WTC11 (cell line): ENCODE data around the gene MYMX. TPM values are rescaled to one million over a fixed set of nuclear protein-coding genes. Genes with fewer than 3 reads are reported as not detected.

Source experiments
- total RNA-seq: library from RNA; stranded (reverse); gene quantifications from 3 replicates; pipeline ENCODE4 v1.2.3, GENCODE V29; 2021

MYMX gene
- total RNA-seq, 1 experiment from 2014 or later = 3.9 TPM

Other genes starting within 250 kb of the MYMX start
- 70.0 to 74.2 TPM (median 74.2 TPM) in 3 replicates for gene MRPL14, start 89.5 kb upstream of the MYMX start, total RNA-seq
- gene TMEM63B, start 89.4 kb upstream of the MYMX start, total RNA-seq = 72.8 to 75.2 TPM (median 74.0 TPM) in 3 replicates
- 2.3 to 3.3 TPM (median 3.2 TPM) in 3 replicates for gene CAPN11, start 58.1 kb upstream of the MYMX start, total RNA-seq
- 131 to 139 TPM (median 132 TPM) in 3 replicates for gene SLC29A1, start 6.7 kb downstream of the MYMX start, total RNA-seq
- 2,159 to 2,172 TPM (median 2,171 TPM) in 3 replicates for gene HSP90AB1, start 30.2 kb downstream of the MYMX start, total RNA-seq
- gene SLC35B2, start 40.6 kb downstream of the MYMX start, total RNA-seq = 28.9 to 36.7 TPM (median 30.8 TPM) in 3 replicates
- gene NFKBIE, start 48.6 kb downstream of the MYMX start, total RNA-seq = 8.3 to 10.4 TPM (median 10.3 TPM) in 3 replicates
- 5.5 to 5.6 TPM (median 5.5 TPM) in 3 replicates for gene TMEM151B, start 53.5 kb downstream of the MYMX start, total RNA-seq
- 26.8 to 29.7 TPM (median 28.9 TPM) in 3 replicates for gene AARS2, start 96.4 kb downstream of the MYMX start, total RNA-seq
- not detected in 3 replicates for gene SPATS1, start 125.7 kb downstream of the MYMX start, total RNA-seq
- gene CDC5L, start 170.8 kb downstream of the MYMX start, total RNA-seq = 23.5 to 24.6 TPM (median 24.0 TPM) in 3 replicates